RWPE1 (cell line): ENCODE measurements around the gene TMEM101.
"Not testable (repeated sequence)": the region's sequence is repeated elsewhere in the genome, so short reads cannot be mapped to it uniquely, and the experiment has no call there.

Source experiments
- CTCF ChIA-PET: fragments of 350-600 bp; sonication (Branson Sonifier 250); formaldehyde crosslinking; extraction: SDS; loops from one replicate; lab custom pipeline; 2021; lab: Yijun Ruan, JAX
- POLR2A ChIA-PET: fragments of 400-600 bp; formaldehyde crosslinking; extraction: SDS; loops from one replicate; lab custom pipeline; 2020; ENCODE audit warnings: antibody characterized with exemption; ENCODE audit not compliant: low non-redundant PET; lab: Yijun Ruan, JAX
- DNase-seq: peaks from one replicate; pipeline ENCODE4 v3.0.0; 2012; ENCODE audit warnings: low spot score
- H3K27ac ChIP-seq: fragments of 450-650 bp; 2 replicates; pipeline ENCODE4 v1.5.1; 2017
- TF ChIP-seq, protein P1 (sequence below): fragments of 450-650 bp; conservative IDR thresholded peaks from 2 replicates; pipeline ENCODE4 v1.5.1; 2017; ENCODE audit warnings: low read depth, mild to moderate bottlenecking

TMEM101 gene

DNA sequence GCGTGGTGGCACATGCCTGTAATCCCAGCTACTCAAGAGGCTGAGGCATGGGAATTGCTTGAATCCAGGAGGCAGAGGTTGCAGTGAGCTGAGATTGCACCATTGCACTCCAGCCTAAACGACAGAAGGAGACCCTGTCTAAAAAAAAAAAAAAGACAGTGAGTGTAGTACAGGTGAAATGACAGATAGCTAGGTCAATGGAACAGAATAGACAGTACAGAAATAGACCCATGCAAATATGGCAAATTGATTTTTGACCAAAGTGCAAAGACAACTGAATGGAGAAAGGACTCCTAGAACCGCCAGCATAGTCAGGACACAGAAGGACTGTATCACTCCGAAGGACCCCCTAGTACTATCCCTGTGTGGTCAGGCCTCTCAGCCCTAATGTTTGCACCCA is 44.4 kb downstream of the TMEM101 start:
- no peak for DNase-seq
- H3K27ac ChIP-seq = no peak overlapping the region
- POLR2A ChIA-PET = no interaction called here
- CTCF ChIA-PET = no interaction called here
- TF ChIP-seq, protein P1, sequence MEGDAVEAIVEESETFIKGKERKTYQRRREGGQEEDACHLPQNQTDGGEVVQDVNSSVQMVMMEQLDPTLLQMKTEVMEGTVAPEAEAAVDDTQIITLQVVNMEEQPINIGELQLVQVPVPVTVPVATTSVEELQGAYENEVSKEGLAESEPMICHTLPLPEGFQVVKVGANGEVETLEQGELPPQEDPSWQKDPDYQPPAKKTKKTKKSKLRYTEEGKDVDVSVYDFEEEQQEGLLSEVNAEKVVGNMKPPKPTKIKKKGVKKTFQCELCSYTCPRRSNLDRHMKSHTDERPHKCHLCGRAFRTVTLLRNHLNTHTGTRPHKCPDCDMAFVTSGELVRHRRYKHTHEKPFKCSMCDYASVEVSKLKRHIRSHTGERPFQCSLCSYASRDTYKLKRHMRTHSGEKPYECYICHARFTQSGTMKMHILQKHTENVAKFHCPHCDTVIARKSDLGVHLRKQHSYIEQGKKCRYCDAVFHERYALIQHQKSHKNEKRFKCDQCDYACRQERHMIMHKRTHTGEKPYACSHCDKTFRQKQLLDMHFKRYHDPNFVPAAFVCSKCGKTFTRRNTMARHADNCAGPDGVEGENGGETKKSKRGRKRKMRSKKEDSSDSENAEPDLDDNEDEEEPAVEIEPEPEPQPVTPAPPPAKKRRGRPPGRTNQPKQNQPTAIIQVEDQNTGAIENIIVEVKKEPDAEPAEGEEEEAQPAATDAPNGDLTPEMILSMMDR = no peak

DNA sequence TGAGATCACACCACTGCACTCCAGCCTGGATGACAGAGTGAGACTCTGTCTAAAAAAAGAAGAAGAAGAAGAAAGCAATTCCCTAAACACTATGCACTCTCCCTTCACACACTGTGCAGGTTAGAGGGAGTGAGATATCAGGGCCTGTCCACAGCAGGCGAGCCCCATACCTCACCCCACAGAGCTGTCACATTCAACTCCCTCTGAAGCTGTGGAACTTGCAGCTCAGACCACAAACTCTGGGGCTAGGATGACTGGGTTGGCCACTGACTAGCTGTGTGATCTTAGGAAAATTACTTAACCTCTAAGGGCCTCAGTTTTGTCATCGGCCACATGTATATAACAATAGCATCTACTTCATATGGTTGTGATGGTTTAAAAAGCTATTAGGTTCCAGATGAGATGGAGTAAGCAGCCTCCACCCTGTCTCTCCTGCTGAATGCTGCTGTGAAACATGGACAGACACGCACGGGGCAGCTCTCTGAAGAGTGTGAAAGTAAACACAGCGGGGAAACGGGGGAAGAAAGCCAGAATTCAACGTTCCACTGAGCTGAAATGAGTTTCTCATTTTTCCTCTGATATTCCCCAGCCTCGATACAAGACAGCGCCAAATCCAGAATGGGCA is 47.4 kb downstream of the TMEM101 start:
- TF ChIP-seq, protein P1 = no peak
- POLR2A ChIA-PET = interaction anchor here (0.5 kb wide), 1 partner anchor 39 kb away, joined by 5 read pairs; no protein-coding TSS in a partner anchor
- CTCF ChIA-PET = interaction anchor here (0.9 kb wide), 1 partner anchor 24 kb away, joined by 4 read pairs; no protein-coding TSS in a partner anchor
- DNase-seq = no peak
- H3K27ac ChIP-seq = no peak overlapping the region

DNA sequence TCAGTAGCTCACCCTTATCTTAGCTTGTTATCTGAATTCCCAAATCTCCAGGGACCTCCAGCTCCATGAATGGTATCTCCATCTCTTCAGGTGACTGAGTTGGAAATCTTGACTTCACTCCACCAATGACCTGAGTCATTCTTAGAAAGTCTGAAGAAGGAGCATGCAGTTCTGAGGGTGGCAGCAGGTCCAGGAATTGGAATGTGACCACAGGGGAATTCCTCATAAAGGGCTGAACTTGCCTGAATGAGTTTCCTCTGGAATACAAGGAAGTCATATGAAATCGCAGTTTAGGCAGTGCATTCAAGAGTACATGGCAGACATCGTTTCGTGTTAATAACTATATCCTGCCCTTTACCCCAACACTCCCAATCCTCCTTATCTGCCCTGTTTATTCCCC is 48.5 kb downstream of the TMEM101 start:
- ChIA-PET CTCF (no interaction called here), POLR2A (no interaction called here)
- TF ChIP-seq, protein P1 = no peak
- no peak for DNase-seq
- no peak overlapping the region for H3K27ac ChIP-seq

DNA sequence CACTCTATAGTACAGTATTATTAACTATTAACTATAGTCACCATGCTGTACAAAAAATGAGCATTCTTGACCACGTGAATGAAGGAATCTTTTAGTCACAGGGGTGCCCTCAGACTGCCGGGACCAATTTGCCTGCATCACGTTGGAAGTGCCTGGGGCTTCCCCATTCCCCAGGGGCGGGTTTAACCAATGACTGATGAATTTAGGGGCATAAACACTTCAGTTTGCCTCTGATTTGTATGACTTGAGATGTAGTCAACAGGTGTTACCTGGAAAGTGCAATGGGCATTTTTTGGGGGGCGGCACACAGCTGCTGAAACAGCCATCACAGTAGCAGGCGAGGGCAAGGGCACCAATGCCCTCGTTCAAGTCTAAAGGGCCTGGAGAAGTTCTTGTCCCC is 52.3 kb downstream of the TMEM101 start:
- ChIA-PET POLR2A (no interaction called here), CTCF (no interaction called here)
- no peak overlapping the region for H3K27ac ChIP-seq
- TF ChIP-seq, protein P1 = no peak
- no peak for DNase-seq

DNA sequence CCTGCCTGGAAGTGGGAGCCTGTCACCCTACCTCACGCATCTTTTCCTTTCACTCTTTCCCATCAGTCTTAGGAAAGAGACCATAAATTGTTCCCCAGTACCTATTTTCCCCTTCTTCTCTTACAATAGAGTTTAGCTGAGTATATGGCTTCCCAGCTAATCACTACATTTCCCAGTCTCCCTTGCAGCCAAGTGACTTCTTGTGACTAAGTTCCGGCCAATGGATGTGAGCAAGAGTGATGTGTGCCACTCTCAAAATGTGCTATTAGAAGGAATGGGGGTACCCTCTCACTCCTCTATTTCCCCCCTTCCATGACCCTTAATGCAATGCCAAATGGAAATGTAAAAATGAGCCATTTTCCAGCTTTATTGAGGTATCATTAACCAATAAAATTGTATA is 52.8 kb downstream of the TMEM101 start:
- CTCF ChIA-PET = interaction anchor here (0.5 kb wide), 1 partner anchor 196 kb away, joined by 6 read pairs; no protein-coding TSS in a partner anchor
- no peak for DNase-seq
- TF ChIP-seq, protein P1 = no peak
- H3K27ac ChIP-seq = no peak overlapping the region
- POLR2A ChIA-PET = no interaction called here

- POLR2A ChIA-PET, DNase-seq, H3K27ac ChIP-seq: not testable (repeated sequence)
- CTCF ChIA-PET = interaction anchor here (0.6 kb wide), 1 partner anchor 10 kb away, joined by 7 read pairs; no protein-coding TSS in a partner anchor
Measured at GRCh38 chr17:43961292-43961691, 53.5 kb downstream of the TMEM101 start.
